ENCODE data around the gene CSF2. TPM values are rescaled to one million over a fixed set of nuclear protein-coding genes. Genes with fewer than 3 reads are reported as not detected.
"Not testable (repeated sequence)": the region's sequence is repeated elsewhere in the genome, so short reads cannot be mapped to it uniquely, and the experiment has no call there.

Gene CSF2
- polyA plus RNA-seq, 1 donor, result not detected

- not testable (repeated sequence) for DNase-seq
Measured at GRCh38 chr5:132108957-132109356, 35.4 kb downstream of the CSF2 start.

- DNase-seq, result no peak
Measured at GRCh38 chr5:132109494-132110053, 36.0 kb downstream of the CSF2 start.

GRCh38 chr5:132110195-132110594 lies 36.6 kb downstream of the CSF2 start:
- DNase-seq, result no peak

GRCh38 chr5:132110930-132111329 lies 37.3 kb downstream of the CSF2 start:
- DNase-seq, result no peak

- no peak for DNase-seq
Measured at GRCh38 chr5:132112111-132112510, 38.5 kb downstream of the CSF2 start.

GRCh38 chr5:132114150-132115121 lies 40.8 kb downstream of the CSF2 start:
- DNase-seq, result no peak

GRCh38 chr5:132115375-132115774 lies 41.8 kb downstream of the CSF2 start:
- no peak for DNase-seq

GRCh38 chr5:132116072-132116471 lies 42.5 kb downstream of the CSF2 start:
- no peak for DNase-seq

- DNase-seq, result not testable (repeated sequence)
Measured at GRCh38 chr5:132116909-132117489, 43.4 kb downstream of the CSF2 start.

- DNase-seq, result not testable (repeated sequence)
Measured at GRCh38 chr5:132120717-132121116, 47.1 kb downstream of the CSF2 start.

- DNase-seq, result not testable (repeated sequence)
Measured at GRCh38 chr5:132122971-132123370, 49.4 kb downstream of the CSF2 start.

GRCh38 chr5:132123578-132123977 lies 50.0 kb downstream of the CSF2 start:
- DNase-seq, result not testable (repeated sequence)

Other genes starting within 250 kb of the CSF2 start
- gene MEIKIN, start 128.1 kb upstream of the CSF2 start, polyA plus RNA-seq (ENCODE audit: insufficient read length), result not detected
- 1.4 TPM for gene ACSL6, start 62.1 kb upstream of the CSF2 start, polyA plus RNA-seq (ENCODE audit: insufficient read length)
- not detected for gene IL3, start 13.1 kb upstream of the CSF2 start, polyA plus RNA-seq (ENCODE audit: insufficient read length)
- gene P4HA2, start 154.1 kb downstream of the CSF2 start, polyA plus RNA-seq (ENCODE audit: insufficient read length), result 48.8 TPM
- gene PDLIM4, start 183.9 kb downstream of the CSF2 start, polyA plus RNA-seq (ENCODE audit: insufficient read length), result 11.1 TPM
- 7.6 TPM for gene SLC22A4, start 220.6 kb downstream of the CSF2 start, polyA plus RNA-seq (ENCODE audit: insufficient read length)

All from left kidney (tissue), 2 donors.